ENCODE measurements around the gene USP44. TPM values are rescaled to one million over a fixed set of nuclear protein-coding genes. Genes with fewer than 3 reads are reported as not detected.

Gene USP44
- total and polyA plus RNA-seq, 2 donors (not counting 3 experiments of a cell fraction or from before 2014, with no cell fraction given), result 0.91 to 3.1 TPM

GRCh38 chr12:95481888-95482287, 69.4 kb downstream of the USP44 start:
- dilution Hi-C loops (cut with MboI; ENCODE audit: extremely low pct_ligation_motif_present, low sequenced_read_pairs) (no loop called here), intact Hi-C loops (cut with micrococcal nuclease) (no loop called here)
- FAIRE-seq (no peak), DNase-seq (ENCODE audit: low read depth, low spot score) (no peak)
- Histone ChIP-seq H3K4me2 (ENCODE audit: insufficient read depth, low read length) (no peak overlapping the region), H4K20me1 (replicated peaks; ENCODE audit: control insufficient read depth, extremely low read depth, insufficient read depth, low read length) (peaks cover 9% of the 10 kb centered on the region), H3K9me1 (replicated peaks; ENCODE audit: control insufficient read depth, extremely low read depth, insufficient read depth, low read length) (no peaks in the 10 kb centered on the region), H3K79me2 (ENCODE audit: control insufficient read depth, insufficient read depth, low read length) (peaks cover 72% of the 10 kb centered on the region), H3K36me3 (ENCODE audit: control insufficient read depth in 2 of 2, extremely low read depth in 1 of 2, insufficient read depth in 2 of 2, low read length in 2 of 2) (peaks cover 8 to 11% of the 10 kb centered on the region in 2 experiments), H3K4me3 (replicated peaks in 1 of 3; ENCODE audit: insufficient read depth in 1 of 3, low read depth in 1 of 3, low read length in 3 of 3) (no peak overlapping the region), H3K9ac (replicated peaks; ENCODE audit: extremely low read depth, insufficient read depth, low read length) (no peak overlapping the region), H2AFZ (ENCODE audit: low read depth, low read length) (no peak overlapping the region), H3K27me3 (ENCODE audit: control insufficient read depth in 2 of 2, insufficient read depth in 2 of 2, low read length in 2 of 2) (no peaks in the 10 kb centered on the region), H3K9me3 (replicated peaks; ENCODE audit: control insufficient read depth, insufficient read depth, low read length) (no peaks in the 10 kb centered on the region), H3K27ac (ENCODE audit: insufficient read depth, low read depth, low read length) (no peak overlapping the region), H3K4me1 (ENCODE audit: control insufficient read depth, extremely low read depth, insufficient read depth, low read length) (peaks cover 17% of the 10 kb centered on the region)
- no TSS peak for BruUV-seq (replicated peaks)
- ChIA-PET POLR2A (no interaction called here), CTCF (no interaction called here)
- TF ChIP-seq POLR2AphosphoS5 (IDR thresholded peaks at IDR 0.05; ENCODE audit: insufficient read depth, low read depth, low read length) (no peak), MYC (IDR thresholded peaks at IDR 0.05; ENCODE audit: low read depth, low read length) (no peak), GATA2 (IDR thresholded peaks at IDR 0.05; ENCODE audit: insufficient read depth, insufficient read length, low read depth, low read length) (no peak), MAX (IDR thresholded peaks at IDR 0.05; ENCODE audit: insufficient read depth, insufficient read length) (no peak), CTCF (IDR thresholded peaks at IDR 0.05; ENCODE audit: extremely low read depth in 1 of 2, insufficient read depth in 1 of 2, low read depth in 1 of 2, low read length in 2 of 2) (no peak), FOS (IDR thresholded peaks at IDR 0.05; ENCODE audit: borderline replicate concordance, insufficient read depth, low read length) (no peak), JUN (IDR thresholded peaks at IDR 0.05; ENCODE audit: borderline replicate concordance, insufficient read depth, insufficient read length, low read depth) (no peak), EZH2 (IDR thresholded peaks at IDR 0.05; ENCODE audit: borderline replicate concordance, low read depth, low read length, severe bottlenecking) (no peak), POLR2A (IDR thresholded peaks at IDR 0.05; ENCODE audit: low read depth, low read length) (no peak)

All from endothelial cell of umbilical vein (primary cell).